Natural killer cell (primary cell): ENCODE data around the gene LILRA2. TPM values are rescaled to one million over a fixed set of nuclear protein-coding genes. Genes with fewer than 3 reads are reported as not detected.

Experiments
- ATAC-seq, 3 donors: fragments of 150-1000 bp in 2 of 3; fragments of 200-7000 bp in 1 of 3; cut with Tn5 transposase; 1 replicate in 1 of 3; 2 replicates in 2 of 3; pipeline ENCODE4 v1.10.0; 2021; ENCODE audit warnings: mild to moderate bottlenecking in 2 of 3, moderate library complexity in 2 of 3
- DNase-seq, 2 donors: peaks; one replicate each; pipeline versions ENCODE4 v3.0.0 to v3.0.0-alpha.2; 2013 to 2021; ENCODE audit warnings: mixed read lengths in 1 of 2
- H3K27ac ChIP-seq: one replicate; pipeline ENCODE4 v1.5.1; 2013; ENCODE audit warnings: mild to moderate bottlenecking, low read length
- H3K27me3 ChIP-seq: one replicate; pipeline ENCODE4 v1.6.1; 2013; ENCODE audit warnings: low read length; ENCODE audit not compliant: control insufficient read depth, insufficient read depth
- H3K36me3 ChIP-seq: one replicate; pipeline ENCODE4 v1.6.1; 2013; ENCODE audit warnings: low read length; ENCODE audit not compliant: control insufficient read depth, insufficient read depth
- H3K4me1 ChIP-seq: one replicate; pipeline ENCODE4 v1.6.1; 2013; ENCODE audit warnings: low read length; ENCODE audit not compliant: control insufficient read depth, insufficient read depth
- H3K4me3 ChIP-seq: one replicate; pipeline ENCODE4 v1.5.1; 2013; ENCODE audit warnings: low read length
- H3K9me3 ChIP-seq: one replicate; pipeline ENCODE4 v1.6.1; 2013; ENCODE audit warnings: low read length; ENCODE audit not compliant: control insufficient read depth, insufficient read depth
- H3K27ac Mint-ChIP-seq, 2 donors: one replicate each; pipeline ENCODE4 v1.8.0; 2022; ENCODE audit warnings: mild to moderate bottlenecking in 2 of 2, mixed read lengths in 2 of 2, moderate library complexity in 1 of 2
- H3K27me3 Mint-ChIP-seq, 2 donors: one replicate each; pipeline ENCODE4 v1.8.0; 2022; ENCODE audit warnings: low read depth in 2 of 2, mixed read lengths in 2 of 2
- H3K36me3 Mint-ChIP-seq: one replicate; pipeline ENCODE4 v1.8.0; 2022; ENCODE audit warnings: mixed read lengths
- H3K4me1 Mint-ChIP-seq, 2 donors: one replicate each; pipeline ENCODE4 v1.8.0; 2022; ENCODE audit warnings: mixed read lengths in 2 of 2
- H3K4me3 Mint-ChIP-seq: one replicate; pipeline ENCODE4 v1.8.0; 2022; ENCODE audit warnings: mild to moderate bottlenecking, moderate library complexity, mixed read lengths
- H3K9me3 Mint-ChIP-seq, 2 donors: one replicate each; pipeline ENCODE4 v1.8.0; 2022; ENCODE audit warnings: mixed read lengths in 2 of 2
- CTCF ChIP-seq: fragments of 200-600 bp; IDR thresholded peaks from one replicate; pipeline ENCODE4 v1.8.0; 2022; ENCODE audit warnings: antibody characterized with exemption
- WGBS: methylation state at CpG from one replicate; pipeline ENCODE4 v1.1.7; 2013; ENCODE audit warnings: missing lambda C conversion rate; ENCODE audit not compliant: insufficient coverage; 5-methylcytosine and 5-hydroxymethylcytosine counted together
- intact Hi-C: fragments of 100-400 bp; cut with micrococcal nuclease; formaldehyde crosslinking; loops from one replicate; pipeline ENCODE4 v1.14.2; 2022
- total RNA-seq, 4 donors: library from RNA; stranded (reverse); fragments of 120-200 nt in 1 of 4; gene quantifications; one replicate each; pipeline versions ENCODE4 v1.2.3 to v1.2.4, GENCODE V29; 2013 to 2022

LILRA2 gene
- total RNA-seq, 3 donors from 2014 or later (not counting 1 experiment from before 2014, with no cell fraction given), result 1.4 to 8.4 (median 5.6) TPM

- DNase-seq (no peak), ATAC-seq (no peak)
- TF ChIP-seq CTCF, result no peak
- Histone ChIP-seq H3K27ac (no peak overlapping the region), H3K36me3 (no peaks in the 10 kb centered on the region), H3K27me3 (no peaks in the 10 kb centered on the region), H3K4me1 (peaks cover 19% of the 10 kb centered on the region), H3K4me3 (no peak overlapping the region), H3K9me3 (no peaks in the 10 kb centered on the region)
- H3K27me3 Mint-ChIP-seq, result peaks cover 3 to 6% of the 10 kb centered on the region in 2 donors
- H3K27ac Mint-ChIP-seq, result no peak overlapping the region
- no peak overlapping the region for H3K4me3 Mint-ChIP-seq
- H3K36me3 Mint-ChIP-seq, result no peaks in the 10 kb centered on the region
- H3K4me1 Mint-ChIP-seq, result peaks cover 20 to 25% of the 10 kb centered on the region in 2 donors
- no peaks in the 10 kb centered on the region for H3K9me3 Mint-ChIP-seq
- WGBS, result 96% methylated on average over 1 of the region's 1 CpG
- intact Hi-C loops, result no loop called here
Measured at GRCh38 chr19:54612428-54612827, 38.8 kb downstream of the LILRA2 start.

GRCh38 chr19:54614726-54615125 is 41.1 kb downstream of the LILRA2 start:
- Histone ChIP-seq H3K9me3 (no peaks in the 10 kb centered on the region), H3K27ac (no peak overlapping the region), H3K36me3 (no peaks in the 10 kb centered on the region), H3K4me3 (no peak overlapping the region), H3K4me1 (peaks cover 6% of the 10 kb centered on the region), H3K27me3 (no peaks in the 10 kb centered on the region)
- no CpG with 5 or more reads among the region's 1 CpG for WGBS
- no peak for TF ChIP-seq CTCF
- no peaks in the 10 kb centered on the region for H3K9me3 Mint-ChIP-seq
- peaks cover under 1 to 3% of the 10 kb centered on the region in 2 donors for H3K27me3 Mint-ChIP-seq
- H3K4me1 Mint-ChIP-seq, result peaks cover 24 to 30% of the 10 kb centered on the region in 2 donors
- H3K4me3 Mint-ChIP-seq, result no peak overlapping the region
- H3K27ac Mint-ChIP-seq, result no peak overlapping the region
- intact Hi-C loops, result no loop called here
- no peak for ATAC-seq
- no peaks in the 10 kb centered on the region for H3K36me3 Mint-ChIP-seq
- no peak for DNase-seq

- no peaks in the 10 kb centered on the region for H3K27me3 ChIP-seq
- no peak overlapping the region for H3K4me3 ChIP-seq
- Mint-ChIP-seq H3K9me3 (no peaks in the 10 kb centered on the region), H3K4me3 (peak overlapping the region; percentile 55), H3K4me1 (peaks cover 24 to 30% of the 10 kb centered on the region in 2 donors), H3K27ac (peak overlapping the region in 1 of 2 donors; percentile 72), H3K36me3 (no peaks in the 10 kb centered on the region), H3K27me3 (no peaks in the 10 kb centered on the region)
- peak overlapping the region; percentile 63 for H3K27ac ChIP-seq
- no peaks in the 10 kb centered on the region for H3K36me3 ChIP-seq
- no peaks in the 10 kb centered on the region for H3K9me3 ChIP-seq
- no peak for TF ChIP-seq CTCF
- 70% methylated on average over 3 of the region's 3 CpGs for WGBS
- peaks cover 12% of the 10 kb centered on the region for H3K4me1 ChIP-seq
- intact Hi-C loops, result no loop called here
- DNase-seq (no peak), ATAC-seq (no peak)
Measured at GRCh38 chr19:54616057-54616456, 42.5 kb downstream of the LILRA2 start.
